Stimulated activated naive CD8-positive, alpha-beta T cell treated with anti-CD3 and anti-CD28 coated beads, Interleukin-15, Interleukin-2, amounts not matched to agents 100 ng/mL and 50 ng/mL, for 24 hours (primary cell): ENCODE data around the gene GNAO1.

Experiments
- H3K27ac Mint-ChIP-seq: one replicate; pipeline ENCODE4 v1.8.0; 2021; ENCODE audit warnings: mild to moderate bottlenecking, mixed read lengths
- H3K27me3 Mint-ChIP-seq: one replicate; pipeline ENCODE4 v1.8.0; 2021; ENCODE audit warnings: mixed read lengths
- H3K36me3 Mint-ChIP-seq: one replicate; pipeline ENCODE4 v1.8.0; 2021; ENCODE audit warnings: low read depth, mixed read lengths
- H3K4me1 Mint-ChIP-seq: one replicate; pipeline ENCODE4 v1.8.0; 2021; ENCODE audit warnings: low read depth, mixed read lengths
- H3K4me3 Mint-ChIP-seq: one replicate; pipeline ENCODE4 v1.8.0; 2021; ENCODE audit warnings: mild to moderate bottlenecking, mixed read lengths
- H3K9me3 Mint-ChIP-seq: one replicate; pipeline ENCODE4 v1.8.0; 2021; ENCODE audit warnings: mixed read lengths

Gene GNAO1

DNA sequence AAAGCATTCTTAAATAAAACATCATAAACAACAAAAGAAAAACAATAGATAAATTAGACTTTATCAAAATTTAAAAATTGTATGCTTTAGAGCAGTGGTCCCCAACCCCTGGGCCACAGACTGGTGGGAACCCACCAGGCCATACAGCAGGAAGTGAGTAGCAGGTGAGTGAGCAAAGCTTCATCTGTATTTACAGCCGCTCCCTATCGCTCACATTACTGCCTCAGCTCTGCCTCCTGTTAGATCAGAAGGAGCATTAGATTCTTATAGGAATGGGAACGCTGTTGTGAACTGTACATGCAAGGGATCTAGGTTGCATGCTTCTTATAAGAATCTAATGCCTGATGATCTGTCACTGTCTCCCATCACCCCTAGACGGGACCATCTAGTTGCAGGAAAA, 51.5 kb downstream of the GNAO1 start:
- no peak overlapping the region for H3K27ac Mint-ChIP-seq
- no peak overlapping the region for H3K4me3 Mint-ChIP-seq
- H3K36me3 Mint-ChIP-seq: no peaks in the 10 kb centered on the region
- H3K27me3 Mint-ChIP-seq: no peaks in the 10 kb centered on the region
- no peaks in the 10 kb centered on the region for H3K9me3 Mint-ChIP-seq
- peaks cover 12% of the 10 kb centered on the region for H3K4me1 Mint-ChIP-seq

DNA sequence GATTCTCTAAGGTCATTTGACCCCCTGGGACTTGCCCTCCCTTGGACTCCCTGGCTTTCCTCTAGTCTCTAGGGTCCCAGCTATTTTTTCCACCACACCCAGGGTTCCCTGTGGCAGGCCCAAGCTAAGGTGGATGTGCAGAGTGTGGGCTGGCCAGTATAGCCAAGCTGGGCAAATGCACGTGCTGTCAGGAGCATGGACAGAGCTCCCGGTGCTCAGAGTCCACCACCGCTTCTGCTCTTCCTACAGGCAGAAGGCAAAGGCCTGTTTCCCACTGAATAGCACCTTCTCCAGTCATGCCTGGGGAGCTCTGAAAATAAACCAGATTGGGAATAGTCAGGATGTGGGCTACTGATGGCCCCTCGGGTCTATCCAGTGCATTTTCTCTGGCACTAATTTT, 53.3 kb downstream of the GNAO1 start:
- Mint-ChIP-seq H3K9me3 (no peaks in the 10 kb centered on the region), H3K27me3 (no peaks in the 10 kb centered on the region), H3K4me1 (peaks cover 12% of the 10 kb centered on the region), H3K27ac (no peak overlapping the region), H3K36me3 (no peaks in the 10 kb centered on the region), H3K4me3 (no peak overlapping the region)

DNA sequence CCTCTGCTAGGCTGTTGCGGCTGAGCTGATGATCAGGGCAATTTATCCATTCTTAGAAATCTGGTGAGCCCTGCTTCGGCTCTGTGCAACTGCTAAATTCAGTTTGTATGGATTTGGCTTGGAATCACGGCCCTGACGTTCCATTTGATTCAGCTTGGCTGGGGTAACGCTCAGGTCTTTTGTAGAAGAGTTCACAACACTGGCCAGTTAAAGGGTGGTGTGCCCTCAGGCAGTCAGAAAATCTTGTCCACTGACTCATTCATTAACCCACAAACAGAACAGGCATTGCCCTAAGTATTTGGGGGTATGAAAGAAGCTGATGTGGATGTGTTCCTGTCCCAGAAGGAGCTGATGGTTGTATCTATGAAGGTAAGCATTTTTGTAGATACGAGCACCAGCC, 53.9 kb downstream of the GNAO1 start:
- no peaks in the 10 kb centered on the region for H3K36me3 Mint-ChIP-seq
- H3K27ac Mint-ChIP-seq: no peak overlapping the region
- H3K27me3 Mint-ChIP-seq: no peaks in the 10 kb centered on the region
- peaks cover 12% of the 10 kb centered on the region for H3K4me1 Mint-ChIP-seq
- H3K4me3 Mint-ChIP-seq: no peak overlapping the region
- no peaks in the 10 kb centered on the region for H3K9me3 Mint-ChIP-seq

DNA sequence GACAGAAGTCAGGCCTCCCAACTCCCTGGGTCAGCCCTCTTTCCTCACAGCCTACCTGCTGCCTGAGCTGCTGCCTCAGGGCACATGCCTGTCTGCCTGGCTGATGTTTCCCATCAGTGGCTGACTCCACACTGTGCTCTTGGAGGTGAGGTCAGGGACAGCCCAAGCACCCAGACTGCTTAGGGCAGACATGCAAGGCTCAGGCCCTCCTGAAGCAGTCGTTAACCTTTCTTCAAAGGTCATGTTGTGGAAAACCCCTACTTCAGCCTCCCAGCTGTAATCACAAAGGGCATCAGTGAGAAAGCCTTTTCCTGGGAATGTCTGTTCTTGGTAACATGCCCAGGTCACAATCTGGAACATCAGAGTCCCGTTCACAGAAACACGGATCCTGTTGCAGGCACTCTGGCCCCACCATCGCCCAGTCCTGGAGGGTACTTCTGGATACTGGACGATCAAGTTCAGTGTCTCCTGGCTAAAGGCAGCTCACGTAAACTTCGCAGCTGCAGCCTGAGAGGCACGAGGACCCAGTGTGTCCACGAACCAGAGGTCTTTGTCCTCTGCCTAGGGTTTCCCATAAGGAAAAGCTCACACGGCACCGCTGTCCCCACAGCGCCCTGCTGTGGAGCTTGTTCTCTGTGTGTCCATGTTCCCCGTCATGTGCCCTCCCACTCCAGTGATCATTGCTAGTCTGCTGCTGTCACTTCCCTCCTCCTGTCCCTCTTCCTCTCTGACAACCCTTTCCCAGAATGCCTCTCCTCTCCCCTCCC, 54.9 kb downstream of the GNAO1 start:
- no peaks in the 10 kb centered on the region for H3K36me3 Mint-ChIP-seq
- no peak overlapping the region for H3K27ac Mint-ChIP-seq
- no peaks in the 10 kb centered on the region for H3K27me3 Mint-ChIP-seq
- H3K4me3 Mint-ChIP-seq: no peak overlapping the region
- no peaks in the 10 kb centered on the region for H3K9me3 Mint-ChIP-seq
- peaks cover 12% of the 10 kb centered on the region for H3K4me1 Mint-ChIP-seq

DNA sequence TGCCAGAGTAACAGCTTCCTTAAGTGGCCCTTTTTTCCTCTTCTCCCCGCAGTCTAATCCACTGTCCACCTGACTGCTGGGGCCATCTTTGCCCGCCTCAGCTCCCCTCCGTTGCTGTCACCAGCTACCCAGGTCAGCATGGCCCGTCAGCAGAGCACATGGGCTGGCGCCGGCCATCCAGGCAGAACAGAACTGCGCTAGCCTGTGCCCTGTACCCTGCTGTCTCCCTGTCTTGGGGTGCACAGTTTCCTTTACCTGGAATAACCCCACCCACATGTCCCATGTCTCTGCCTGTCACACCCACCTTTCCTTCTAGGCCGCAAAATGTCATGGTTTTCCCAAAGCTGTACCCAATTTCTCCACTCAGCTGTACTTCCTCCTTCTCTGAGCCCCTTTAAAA, 55.7 kb downstream of the GNAO1 start:
- H3K9me3 Mint-ChIP-seq: no peaks in the 10 kb centered on the region
- H3K27ac Mint-ChIP-seq: peak overlapping the region; percentile 6
- no peak overlapping the region for H3K4me3 Mint-ChIP-seq
- no peaks in the 10 kb centered on the region for H3K36me3 Mint-ChIP-seq
- H3K4me1 Mint-ChIP-seq: peaks cover 12% of the 10 kb centered on the region
- no peaks in the 10 kb centered on the region for H3K27me3 Mint-ChIP-seq

DNA sequence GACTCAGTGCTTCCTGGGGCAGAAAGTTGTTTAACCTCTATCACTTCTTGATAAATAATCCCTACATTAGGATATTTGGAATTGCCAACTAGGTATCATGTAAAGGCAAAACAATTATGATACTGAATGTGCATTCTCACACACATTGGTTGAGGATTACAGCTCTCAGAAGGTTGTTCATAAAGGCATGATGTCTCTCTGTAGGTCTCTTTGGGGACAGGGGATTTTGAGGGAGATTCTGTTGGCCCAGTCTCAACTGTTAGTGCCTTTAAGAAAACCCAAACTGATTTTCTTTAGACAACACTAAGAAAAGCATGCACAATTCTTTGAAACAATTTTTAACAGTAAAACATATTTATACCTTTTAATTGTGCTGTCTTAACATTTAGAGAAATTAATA, 56.5 kb downstream of the GNAO1 start:
- Mint-ChIP-seq H3K9me3 (no peaks in the 10 kb centered on the region), H3K27ac (no peak overlapping the region), H3K27me3 (no peaks in the 10 kb centered on the region), H3K4me1 (peaks cover 12% of the 10 kb centered on the region), H3K36me3 (no peaks in the 10 kb centered on the region), H3K4me3 (no peak overlapping the region)

DNA sequence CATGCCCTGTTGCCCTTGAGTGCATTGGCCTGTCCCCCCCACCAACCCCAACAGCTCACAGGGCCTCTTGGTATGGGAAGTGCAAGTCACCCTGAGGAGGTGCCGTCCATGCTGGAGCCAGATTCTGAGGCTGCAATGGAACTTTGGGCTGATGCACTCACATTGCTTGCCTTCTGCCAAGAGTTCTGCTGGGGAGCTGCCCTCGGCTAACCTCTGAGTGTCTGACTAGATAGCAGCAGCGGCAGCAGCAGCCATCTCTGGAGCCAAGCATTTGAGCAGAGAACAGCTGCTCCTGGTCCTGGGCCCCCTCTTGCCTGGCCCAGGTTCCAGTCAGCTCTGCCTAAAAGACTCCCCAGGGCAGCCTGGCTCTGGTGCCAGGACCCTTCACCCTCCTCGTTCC, 61.5 kb downstream of the GNAO1 start:
- Mint-ChIP-seq H3K9me3 (no peaks in the 10 kb centered on the region), H3K36me3 (no peaks in the 10 kb centered on the region)

DNA sequence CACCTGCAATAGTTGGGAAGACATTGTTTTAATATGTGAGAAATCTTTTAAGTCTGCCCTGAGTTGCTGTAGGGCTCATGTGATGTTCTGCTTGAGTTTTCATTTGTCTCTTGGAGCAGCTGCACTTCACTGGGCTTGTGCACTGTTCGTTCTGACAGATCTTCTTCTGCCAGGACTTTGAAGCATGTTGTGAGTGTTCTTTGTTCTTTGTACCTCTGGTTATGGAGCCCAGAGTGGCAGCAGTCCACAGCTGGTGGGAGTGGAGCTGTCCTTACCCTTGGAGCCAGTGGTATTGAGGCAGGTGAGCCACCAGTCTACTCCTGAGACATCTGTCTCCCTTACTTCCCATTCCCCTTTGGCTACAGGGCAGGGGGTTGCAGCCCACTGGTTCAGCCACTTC, 64.6 kb downstream of the GNAO1 start:
- Mint-ChIP-seq H3K27me3 (peaks cover 9% of the 10 kb centered on the region), H3K36me3 (no peaks in the 10 kb centered on the region), H3K9me3 (no peaks in the 10 kb centered on the region), H3K4me3 (no peak overlapping the region), H3K27ac (no peak overlapping the region), H3K4me1 (no peaks in the 10 kb centered on the region)

More for the DNA sequence above, 61.5 kb downstream of the GNAO1 start:
- no peaks in the 10 kb centered on the region for H3K4me1 Mint-ChIP-seq
- no peak overlapping the region for H3K27ac Mint-ChIP-seq
- H3K4me3 Mint-ChIP-seq: no peak overlapping the region
- H3K27me3 Mint-ChIP-seq: peaks cover 9% of the 10 kb centered on the region

DNA sequence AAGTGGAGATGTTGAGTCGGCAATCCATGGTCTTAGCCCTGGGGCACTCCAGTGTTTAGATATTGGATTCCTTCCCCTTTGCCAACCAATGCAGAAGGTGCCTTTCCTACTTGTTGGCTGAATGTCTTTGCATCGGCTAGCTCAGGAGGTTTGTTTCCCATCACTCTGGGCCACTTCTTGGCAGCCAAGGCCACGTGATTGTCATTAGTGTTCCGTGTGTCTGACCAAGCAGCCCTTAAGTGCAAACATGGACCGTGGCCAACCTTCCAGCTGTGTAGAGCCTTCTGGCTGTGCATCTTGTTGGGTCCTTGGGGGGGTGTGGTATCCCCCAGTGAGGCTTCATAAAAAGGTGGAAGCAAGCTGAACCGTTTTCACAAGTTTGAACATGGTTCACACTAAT, 66.0 kb downstream of the GNAO1 start:
- Mint-ChIP-seq H3K4me1 (peaks cover 11% of the 10 kb centered on the region), H3K27me3 (peaks cover 9% of the 10 kb centered on the region), H3K9me3 (no peaks in the 10 kb centered on the region), H3K4me3 (no peak overlapping the region), H3K36me3 (no peaks in the 10 kb centered on the region), H3K27ac (no peak overlapping the region)

DNA sequence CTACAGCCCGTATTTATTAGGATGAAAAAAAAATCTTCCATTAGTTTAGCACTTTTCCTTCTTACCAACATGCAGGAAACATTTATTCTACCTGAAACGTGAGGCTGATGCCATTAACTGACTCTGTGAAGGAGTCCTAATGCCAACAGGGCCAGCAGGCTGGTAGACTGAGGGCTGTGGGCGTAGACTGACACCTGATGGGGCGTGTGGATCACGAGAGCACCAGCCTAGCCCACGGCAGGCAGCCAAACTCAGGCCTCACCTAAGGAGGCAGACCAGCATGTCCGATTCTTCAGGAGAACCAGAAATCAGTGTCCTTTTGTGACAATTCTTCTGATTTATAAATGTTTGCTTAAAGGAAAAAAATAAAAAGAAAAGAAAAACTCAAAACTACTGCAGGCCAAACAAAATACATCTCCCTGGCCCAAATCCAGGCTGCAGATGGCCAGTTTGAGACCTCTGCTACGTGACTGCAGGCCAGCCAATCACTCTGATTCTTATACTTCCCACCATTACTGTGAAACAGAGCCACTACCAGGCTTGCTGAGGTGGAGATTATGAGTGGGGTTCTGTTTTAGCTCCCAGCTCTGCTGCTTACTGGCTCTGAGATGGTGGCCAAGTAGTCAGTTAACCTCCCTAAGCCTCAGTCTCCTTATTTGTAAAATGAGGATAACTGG, 66.5 kb downstream of the GNAO1 start:
- no peaks in the 10 kb centered on the region for H3K9me3 Mint-ChIP-seq
- H3K4me1 Mint-ChIP-seq: peaks cover 16% of the 10 kb centered on the region
- H3K27ac Mint-ChIP-seq: no peak overlapping the region
- peaks cover 9% of the 10 kb centered on the region for H3K27me3 Mint-ChIP-seq
- no peaks in the 10 kb centered on the region for H3K36me3 Mint-ChIP-seq
- H3K4me3 Mint-ChIP-seq: no peak overlapping the region

DNA sequence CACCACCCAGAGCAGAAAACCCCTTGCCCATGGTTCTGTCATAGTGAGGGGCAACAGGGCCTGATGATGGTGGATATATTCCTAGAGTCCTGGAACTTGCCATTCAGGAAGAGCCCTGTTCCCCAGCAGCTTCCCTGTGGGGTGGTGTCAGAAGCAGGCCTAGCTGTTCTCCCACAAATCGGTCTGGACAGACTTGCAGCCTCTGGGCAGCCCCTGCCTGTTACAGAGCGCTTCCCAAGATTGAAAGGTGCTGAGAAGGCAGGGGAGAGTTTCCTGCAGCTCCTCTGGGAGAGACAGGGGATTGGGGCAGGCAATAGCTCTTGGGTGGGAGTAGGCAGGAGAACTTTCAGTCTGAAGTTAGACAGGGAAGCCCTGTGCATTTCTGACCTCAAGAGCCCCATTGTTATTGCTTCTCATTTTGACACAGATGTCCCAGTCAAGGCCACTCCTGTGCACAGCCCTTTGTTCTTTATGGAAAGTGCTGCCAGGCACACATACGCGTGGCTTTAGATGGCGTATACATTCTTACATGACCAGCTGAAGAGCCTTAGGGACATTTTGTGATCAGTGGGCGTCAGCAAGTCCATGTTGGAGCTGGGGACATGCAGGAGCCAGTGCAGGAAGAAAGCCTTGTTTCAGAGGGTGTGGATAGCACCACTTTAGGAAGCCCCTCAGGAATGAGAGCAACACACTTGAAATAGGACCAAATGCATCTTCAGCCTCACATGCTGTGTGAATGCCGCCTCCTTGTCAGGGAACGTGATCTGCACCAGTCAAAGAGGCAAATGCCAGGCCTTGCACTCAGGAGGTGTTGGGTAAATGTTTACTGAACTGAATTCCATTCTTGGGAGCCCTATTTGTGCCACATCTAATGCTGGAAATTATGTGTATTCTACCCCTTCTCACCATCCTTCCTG, 67.5 kb downstream of the GNAO1 start:
- no peak overlapping the region for H3K4me3 Mint-ChIP-seq
- no peak overlapping the region for H3K27ac Mint-ChIP-seq
- peaks cover 25% of the 10 kb centered on the region for H3K4me1 Mint-ChIP-seq

DNA sequence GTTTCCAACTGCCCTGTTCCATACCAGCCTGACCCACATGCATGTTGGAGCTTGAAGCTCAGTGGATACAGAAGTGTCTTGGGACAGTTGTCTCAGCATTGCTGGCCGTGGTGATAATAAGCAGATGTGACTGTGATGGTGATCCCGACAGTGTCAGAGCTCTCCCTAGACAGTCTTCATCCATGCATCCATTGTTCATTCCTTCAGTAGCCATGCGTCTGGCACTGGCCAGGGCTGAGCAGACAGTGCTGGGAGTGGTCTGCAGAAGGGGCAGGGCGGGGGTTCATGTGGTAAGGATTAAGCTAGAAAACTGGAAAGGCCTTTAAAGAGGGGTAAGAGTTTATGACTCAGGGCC, 68.1 kb downstream of the GNAO1 start:
- H3K4me1 Mint-ChIP-seq: peaks cover 28% of the 10 kb centered on the region
- no peaks in the 10 kb centered on the region for H3K36me3 Mint-ChIP-seq
- peaks cover 9% of the 10 kb centered on the region for H3K27me3 Mint-ChIP-seq
- H3K4me3 Mint-ChIP-seq: no peak overlapping the region
- H3K27ac Mint-ChIP-seq: no peak overlapping the region
- no peaks in the 10 kb centered on the region for H3K9me3 Mint-ChIP-seq

More for the DNA sequence above, 67.5 kb downstream of the GNAO1 start:
- no peaks in the 10 kb centered on the region for H3K36me3 Mint-ChIP-seq
- H3K9me3 Mint-ChIP-seq: no peaks in the 10 kb centered on the region
- H3K27me3 Mint-ChIP-seq: peaks cover 9% of the 10 kb centered on the region

DNA sequence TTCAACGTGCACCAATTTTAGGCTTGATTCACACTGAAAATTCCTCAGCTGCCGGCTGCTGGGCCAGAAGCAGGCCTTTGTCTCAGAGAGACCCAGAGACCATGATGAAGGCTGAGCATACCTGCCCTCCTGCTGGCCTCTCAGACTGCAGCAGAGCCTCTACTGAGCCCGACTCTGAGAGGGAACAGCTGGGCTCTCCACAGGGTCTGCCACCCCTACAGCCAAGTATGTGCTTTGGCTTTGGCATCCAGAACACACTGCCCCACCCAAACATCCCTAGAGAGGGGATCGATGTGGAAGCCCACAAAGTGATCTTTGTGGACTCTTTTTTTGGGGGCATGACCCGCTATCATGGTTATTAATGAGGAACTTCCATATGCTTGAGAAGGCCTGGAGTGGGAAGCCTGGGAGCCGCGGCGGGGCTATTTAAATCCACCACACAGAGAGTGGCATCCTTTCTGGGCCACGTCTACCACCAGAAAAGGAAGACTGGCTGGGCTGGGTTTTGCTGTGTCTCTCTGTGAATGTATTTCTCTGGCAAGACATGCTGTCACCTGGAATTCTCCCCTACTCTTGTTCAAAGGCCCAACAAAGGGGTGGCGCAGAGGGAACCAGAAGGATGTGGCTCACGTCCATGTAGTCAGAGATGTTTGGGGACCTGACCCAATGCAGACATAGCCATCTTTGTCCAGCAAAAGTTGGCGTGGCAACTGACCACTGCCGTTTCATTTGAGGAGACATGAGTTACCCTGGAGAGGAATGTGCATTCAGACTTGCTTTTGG, 69.3 kb downstream of the GNAO1 start:
- Mint-ChIP-seq H3K4me3 (no peak overlapping the region), H3K4me1 (peaks cover 28% of the 10 kb centered on the region), H3K27me3 (peaks cover under 1% of the 10 kb centered on the region), H3K27ac (no peak overlapping the region), H3K36me3 (no peaks in the 10 kb centered on the region), H3K9me3 (no peaks in the 10 kb centered on the region)

DNA sequence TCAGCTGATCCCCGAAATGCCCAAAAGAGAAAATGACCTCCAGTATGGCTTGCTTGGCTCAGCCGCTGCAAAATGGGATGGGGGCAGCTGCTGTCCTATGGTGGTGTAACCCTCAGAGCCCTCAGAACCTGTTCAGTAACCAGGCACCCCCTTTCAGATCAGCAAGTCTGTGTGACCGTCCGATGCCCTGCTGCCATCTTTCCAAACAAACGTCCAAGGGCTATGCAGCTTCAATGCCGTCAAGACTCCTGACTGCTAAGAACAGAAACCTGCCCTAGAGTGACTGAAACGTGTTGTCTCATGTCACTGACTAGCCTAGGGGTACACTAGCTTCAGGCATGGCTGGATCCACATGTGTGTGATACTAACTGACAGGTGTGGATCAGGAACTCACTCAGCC, 70.4 kb downstream of the GNAO1 start:
- Mint-ChIP-seq H3K36me3 (no peaks in the 10 kb centered on the region), H3K4me3 (no peak overlapping the region), H3K9me3 (no peaks in the 10 kb centered on the region), H3K4me1 (peaks cover 28% of the 10 kb centered on the region), H3K27ac (no peak overlapping the region), H3K27me3 (no peaks in the 10 kb centered on the region)
